IPS DF 6.9 (cell line): ENCODE data around the gene GLUL.

Experiments
- DNase-seq: peaks from one replicate; pipeline ENCODE4 v3.0.0-alpha.2; 2013; ENCODE audit warnings: low read depth, low spot score
- H3K27ac ChIP-seq: one replicate; pipeline ENCODE4 v1.5.1; 2013; ENCODE audit warnings: low read length, control low read depth
- H3K27me3 ChIP-seq: 2 replicates; pipeline ENCODE4 v1.6.1; 2013; ENCODE audit warnings: mild to moderate bottlenecking, low read length; ENCODE audit not compliant: control insufficient read depth, insufficient read depth
- H3K36me3 ChIP-seq: 2 replicates; pipeline ENCODE4 v1.6.1; 2013; ENCODE audit warnings: low read length; ENCODE audit not compliant: control insufficient read depth, insufficient read depth
- H3K4me1 ChIP-seq: 2 replicates; pipeline ENCODE4 v1.6.1; 2013; ENCODE audit warnings: low read length; ENCODE audit not compliant: control insufficient read depth, insufficient read depth
- H3K4me3 ChIP-seq: 2 replicates; pipeline ENCODE4 v1.5.1; 2013; ENCODE audit warnings: mild to moderate bottlenecking, low read length
- H3K9me3 ChIP-seq: 2 replicates; pipeline ENCODE4 v1.6.1; 2013; ENCODE audit warnings: low read length, inconsistent platforms; ENCODE audit not compliant: control insufficient read depth, insufficient read depth
- WGBS: extraction: QIAGEN DNeasy Blood & Tissue Kit; methylation state at CpG from one replicate; pipeline ENCODE4 v1.1.7; 2013; ENCODE audit warnings: mixed read lengths, missing lambda C conversion rate; ENCODE audit not compliant: insufficient read length, insufficient coverage; 5-methylcytosine and 5-hydroxymethylcytosine counted together

GLUL gene

GRCh38 chr1:182410620-182411273 lies 19.2 kb upstream of the GLUL start:
- no peak overlapping the region for H3K4me3 ChIP-seq
- H3K27ac ChIP-seq = no peak overlapping the region
- WGBS = no CpG with 5 or more reads among the region's 1 CpG
- H3K36me3 ChIP-seq = no peaks in the 10 kb centered on the region
- H3K4me1 ChIP-seq = no peaks in the 10 kb centered on the region
- no peaks in the 10 kb centered on the region for H3K27me3 ChIP-seq
- no peak for DNase-seq
- no peaks in the 10 kb centered on the region for H3K9me3 ChIP-seq

GRCh38 chr1:182410138-182410537 lies 18.5 kb upstream of the GLUL start:
- Histone ChIP-seq H3K4me1 (no peaks in the 10 kb centered on the region), H3K9me3 (no peaks in the 10 kb centered on the region), H3K27ac (no peak overlapping the region), H3K27me3 (no peaks in the 10 kb centered on the region), H3K4me3 (no peak overlapping the region), H3K36me3 (no peaks in the 10 kb centered on the region)
- no peak for DNase-seq
- no CpG with 5 or more reads among the region's 4 CpGs for WGBS

GRCh38 chr1:182408435-182409075 lies 17.0 kb upstream of the GLUL start:
- no peak for DNase-seq
- no peak overlapping the region for H3K4me3 ChIP-seq
- H3K4me1 ChIP-seq = no peaks in the 10 kb centered on the region
- no peaks in the 10 kb centered on the region for H3K27me3 ChIP-seq
- no peaks in the 10 kb centered on the region for H3K9me3 ChIP-seq
- no peaks in the 10 kb centered on the region for H3K36me3 ChIP-seq
- no CpG with 5 or more reads among the region's 3 CpGs for WGBS
- no peak overlapping the region for H3K27ac ChIP-seq

DNA sequence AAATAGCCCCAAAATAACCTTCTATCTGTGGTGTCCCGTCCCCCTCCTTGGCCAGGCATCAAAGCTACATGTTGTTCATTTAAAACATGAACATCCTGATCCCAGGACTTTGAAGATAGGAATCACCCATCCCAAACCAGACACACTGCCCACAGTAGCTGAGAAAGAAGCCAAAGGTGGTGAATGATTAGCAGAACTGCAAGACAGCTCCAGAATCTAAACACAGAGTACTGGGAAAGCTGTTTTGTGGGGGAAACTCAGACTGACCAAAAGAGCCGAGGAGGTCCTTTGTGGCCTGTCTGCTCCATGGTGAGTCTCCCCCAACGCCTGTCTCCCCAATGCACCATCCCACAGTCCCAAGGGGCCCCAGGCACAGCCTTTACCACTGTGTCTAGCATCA lies 16.1 kb upstream of the GLUL start:
- WGBS = no CpG with 5 or more reads among the region's 3 CpGs
- no peaks in the 10 kb centered on the region for H3K27me3 ChIP-seq
- no peak overlapping the region for H3K4me3 ChIP-seq
- H3K27ac ChIP-seq = no peak overlapping the region
- no peaks in the 10 kb centered on the region for H3K36me3 ChIP-seq
- no peaks in the 10 kb centered on the region for H3K9me3 ChIP-seq
- H3K4me1 ChIP-seq = no peaks in the 10 kb centered on the region
- DNase-seq = no peak

- DNase-seq = no peak
- no peaks in the 10 kb centered on the region for H3K27me3 ChIP-seq
- no peaks in the 10 kb centered on the region for H3K36me3 ChIP-seq
- no peaks in the 10 kb centered on the region for H3K4me1 ChIP-seq
- no peak overlapping the region for H3K4me3 ChIP-seq
- no CpG with 5 or more reads among the region's 1 CpG for WGBS
- H3K27ac ChIP-seq = no peak overlapping the region
- H3K9me3 ChIP-seq = no peaks in the 10 kb centered on the region
Measured at GRCh38 chr1:182406012-182406411, 14.4 kb upstream of the GLUL start.

GRCh38 chr1:182405578-182405977 lies 14.0 kb upstream of the GLUL start:
- no peak for DNase-seq
- no CpG with 5 or more reads among the region's 1 CpG for WGBS
- H3K4me3 ChIP-seq = no peak overlapping the region
- H3K27ac ChIP-seq = no peak overlapping the region
- no peaks in the 10 kb centered on the region for H3K9me3 ChIP-seq
- H3K36me3 ChIP-seq = no peaks in the 10 kb centered on the region
- no peaks in the 10 kb centered on the region for H3K27me3 ChIP-seq
- no peaks in the 10 kb centered on the region for H3K4me1 ChIP-seq

- H3K27me3 ChIP-seq = no peaks in the 10 kb centered on the region
- H3K36me3 ChIP-seq = no peaks in the 10 kb centered on the region
- WGBS = no CpG with 5 or more reads among the region's 1 CpG
- DNase-seq = no peak
- H3K27ac ChIP-seq = no peak overlapping the region
- no peak overlapping the region for H3K4me3 ChIP-seq
- no peaks in the 10 kb centered on the region for H3K4me1 ChIP-seq
- H3K9me3 ChIP-seq = no peaks in the 10 kb centered on the region
Measured at GRCh38 chr1:182404781-182405180, 13.2 kb upstream of the GLUL start.

GRCh38 chr1:182400567-182400966 lies 9.0 kb upstream of the GLUL start, which contains the start of gene TEDDM1:
Gene TEDDM1, minus strand, starts transcription at chr1:182400667. Its CDS starts 182 bp downstream, at chr1:182400485.
- no CpG with 5 or more reads among the region's 4 CpGs for WGBS
- Histone ChIP-seq H3K27me3 (no peaks in the 10 kb centered on the region), H3K4me3 (no peak within 1 kb of the TSS), H3K27ac (no peak within 1 kb of the TSS), H3K4me1 (no peaks in the 10 kb centered on the region), H3K36me3 (no peaks in the 10 kb centered on the region), H3K9me3 (no peaks in the 10 kb centered on the region)
- no peak for DNase-seq

- no peak overlapping the region for H3K27ac ChIP-seq
- H3K9me3 ChIP-seq = no peaks in the 10 kb centered on the region
- no peak for DNase-seq
- no peaks in the 10 kb centered on the region for H3K27me3 ChIP-seq
- no peak overlapping the region for H3K4me3 ChIP-seq
- no peaks in the 10 kb centered on the region for H3K36me3 ChIP-seq
- H3K4me1 ChIP-seq = no peaks in the 10 kb centered on the region; the same call in 1 of the 2 replicates
- WGBS = no CpG with 5 or more reads among the region's 8 CpGs
Measured at GRCh38 chr1:182397653-182398393, 6.2 kb upstream of the GLUL start.

DNA sequence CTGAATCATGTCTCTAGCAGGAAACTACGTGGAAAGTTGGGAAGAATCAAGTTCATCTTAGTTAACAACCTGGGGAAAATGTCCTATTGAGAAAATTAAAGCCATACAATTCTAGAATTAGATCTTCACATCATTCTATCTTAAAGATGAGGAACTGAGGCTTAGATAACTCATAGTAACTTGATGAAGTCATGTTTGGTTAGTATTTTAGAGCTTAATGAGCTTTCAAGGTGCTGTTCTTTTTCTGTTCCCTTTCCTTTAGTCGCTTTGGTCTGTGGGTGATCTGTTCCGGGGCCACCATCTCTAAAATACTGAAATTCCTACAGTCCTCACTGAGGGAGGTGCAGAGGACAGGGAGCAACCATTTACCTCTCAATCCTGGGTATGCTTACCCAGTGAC lies 4.3 kb upstream of the GLUL start:
- no CpG with 5 or more reads among the region's 3 CpGs for WGBS
- H3K4me3 ChIP-seq = no peak overlapping the region
- no peaks in the 10 kb centered on the region for H3K27me3 ChIP-seq
- H3K36me3 ChIP-seq = no peaks in the 10 kb centered on the region
- H3K27ac ChIP-seq = no peak overlapping the region
- H3K4me1 ChIP-seq = no peaks in the 10 kb centered on the region; the same call in 1 of the 2 replicates
- H3K9me3 ChIP-seq = no peaks in the 10 kb centered on the region
- DNase-seq = no peak
